Lower leg skin (tissue), 3 donors: ENCODE measurements around the gene PLSCR4.
"Not testable (repeated sequence)": the region's sequence is repeated elsewhere in the genome, so short reads cannot be mapped to it uniquely, and the experiment has no call there.

Experiments
- CTCF ChIP-seq, 3 donors: fragments of 450-650 bp; IDR thresholded peaks; one replicate each; pipeline ENCODE4 v1.5.1; 2016; ENCODE audit warnings: antibody characterized with exemption in 3 of 3, mild to moderate bottlenecking in 3 of 3, moderate library complexity in 2 of 3
- POLR2A ChIP-seq, 2 donors: fragments of 450-650 bp; IDR thresholded peaks; one replicate each; pipeline ENCODE4 v1.6.1; 2016 to 2017; ENCODE audit warnings: antibody characterized with exemption in 2 of 2, mild to moderate bottlenecking in 1 of 2, moderate library complexity in 1 of 2

- TF ChIP-seq CTCF, POLR2A (IDR thresholded peaks at IDR 0.05): not testable (repeated sequence)
Measured at GRCh38 chr3:146225458-146225857, 25.4 kb downstream of the PLSCR4 start.
